Measurements from ENCODE around the gene ARHGAP21. TPM values are rescaled to one million over a fixed set of nuclear protein-coding genes. Genes with fewer than 3 reads are reported as not detected.

The ARHGAP21 gene
- total and polyA plus RNA-seq, 12 donors = 23.0 to 52.3 (median 39.9) TPM

GRCh38 chr10:24618401-24618800 is 105.3 kb downstream of the ARHGAP21 start:
- no peak for DNase-seq
- H3K4me3 ChIP-seq = no peak overlapping the region

GRCh38 chr10:24617771-24618396 is 105.8 kb downstream of the ARHGAP21 start:
- intact Hi-C loops (cut with DNase I) = loop anchor here in 4 of 10 donors (5.0 to 10.0 kb wide), 4 partner anchors 457 to 607 kb away; no protein-coding TSS in a partner anchor
- 50 to 59% methylated on average over 7 of the region's 7 CpGs for WGBS, 2 donors
- TF ChIP-seq CTCF (IDR thresholded peaks at IDR 0.05) = peak; percentile 60 to 90 (median 83)

More at GRCh38 chr10:24618401-24618800, 105.3 kb downstream of the ARHGAP21 start:
- Histone ChIP-seq H3K27ac (no peak overlapping the region), H3K4me1 (peaks cover 4 to 19% (median 15%) of the 10 kb centered on the region in 9 donors), H3K27me3 (no peaks in the 10 kb centered on the region), H3K9me3 (no peaks in the 10 kb centered on the region), H3K36me3 (peaks cover 0 to 60% (median 4%) of the 10 kb centered on the region in 9 donors)
- no peak for ATAC-seq
- intact Hi-C loops (cut with DNase I) = loop anchor here in 4 of 10 donors (5.0 to 10.0 kb wide), 4 partner anchors 456 to 606 kb away; no protein-coding TSS in a partner anchor
- TF ChIP-seq CTCF (IDR thresholded peaks at IDR 0.05) = no peak
- WGBS, 2 donors = 82% methylated on average over 5 of the region's 5 CpGs

GRCh38 chr10:24616536-24616935 is 107.2 kb downstream of the ARHGAP21 start:
- H3K36me3 ChIP-seq = peaks cover 0 to 72% (median 4%) of the 10 kb centered on the region in 9 donors
- WGBS, 2 donors = 95 to 96% methylated on average over 3 of the region's 3 CpGs

More at GRCh38 chr10:24617771-24618396, 105.8 kb downstream of the ARHGAP21 start:
- Histone ChIP-seq H3K36me3 (peaks cover 0 to 60% (median 4%) of the 10 kb centered on the region in 9 donors), H3K4me1 (peaks cover 1 to 13% (median 10%) of the 10 kb centered on the region in 9 donors), H3K27ac (no peak overlapping the region), H3K4me3 (no peak overlapping the region), H3K9me3 (no peaks in the 10 kb centered on the region), H3K27me3 (no peaks in the 10 kb centered on the region)
- DNase-seq (peak; percentile 44 to 63), ATAC-seq (peak in 7 of 8 donors; percentile 38 to 80 (median 71))

GRCh38 chr10:24606021-24606420 is 117.7 kb downstream of the ARHGAP21 start:
- Histone ChIP-seq H3K27ac (no peak overlapping the region), H3K4me3 (no peak overlapping the region), H3K36me3 (peaks cover 0 to 76% (median 30%) of the 10 kb centered on the region in 9 donors), H3K9me3 (no peaks in the 10 kb centered on the region), H3K4me1 (peaks cover 0 to 14% (median 0%) of the 10 kb centered on the region in 9 donors), H3K27me3 (no peaks in the 10 kb centered on the region)
- no peak for DNase-seq
- 96 to 98% methylated on average over 1 of the region's 1 CpG for WGBS, 2 donors
- TF ChIP-seq CTCF (IDR thresholded peaks at IDR 0.05) = no peak
- ATAC-seq = no peak
- intact Hi-C loops (cut with DNase I) = no loop called here

More at GRCh38 chr10:24616536-24616935, 107.2 kb downstream of the ARHGAP21 start:
- no peak overlapping the region for H3K4me3 ChIP-seq
- H3K4me1 ChIP-seq = peaks cover 0 to 4% (median 0%) of the 10 kb centered on the region in 9 donors
- H3K27ac ChIP-seq = no peak overlapping the region
- H3K27me3 ChIP-seq = no peaks in the 10 kb centered on the region
- DNase-seq (no peak), ATAC-seq (no peak)
- TF ChIP-seq CTCF (IDR thresholded peaks at IDR 0.05) = no peak
- no peaks in the 10 kb centered on the region for H3K9me3 ChIP-seq
- intact Hi-C loops (cut with DNase I) = loop anchor here in 4 of 10 donors (5.0 to 10.0 kb wide), 4 partner anchors 458 to 608 kb away; no protein-coding TSS in a partner anchor
